NOMO-1 treated with dmso at 0.1 percent for 144 hours (cell line): ENCODE measurements around the gene UCHL5.

Experiments used
- DNase-seq: peaks from one replicate; lab custom pipeline; 2025; ENCODE audit not compliant: unreplicated experiment; lab: John Stamatoyannopoulos, UW

Gene UCHL5

GRCh38 chr1:192968323-192968722, 90.8 kb downstream of the UCHL5 start:
- no peak for DNase-seq

GRCh38 chr1:192967901-192968300, 91.3 kb downstream of the UCHL5 start:
- DNase-seq, result no peak

- no peak for DNase-seq
Observed at GRCh38 chr1:192967211-192967877, 91.8 kb downstream of the UCHL5 start.

- no peak for DNase-seq
Observed at GRCh38 chr1:192966073-192966472, 93.1 kb downstream of the UCHL5 start.

GRCh38 chr1:192962901-192963300, 96.3 kb downstream of the UCHL5 start:
- DNase-seq, result no peak
